ENCODE measurements around the gene GALNT18. TPM values are rescaled to one million over a fixed set of nuclear protein-coding genes. Genes with fewer than 3 reads are reported as not detected.
A peak's percentile ranks its signal among the peaks of the same experiment; 100 is the strongest.

The GALNT18 gene
- total and polyA plus RNA-seq, 3 experiments from 2014 or later = 1.3 TPM; not detected in 1

- ChIA-PET POLR2A (no interaction called here), CTCF (no interaction called here)
- no peaks in the 10 kb centered on the region for H3K36me3 ChIP-seq (ENCODE audit: insufficient read depth, low read length)
- Mint-ChIP-seq H3K36me3 (no peaks in the 10 kb centered on the region), H3K27me3 (peaks cover 0 to 5% of the 10 kb centered on the region in 2 donors), H3K4me3 (no peak overlapping the region), H3K9me3 (peaks cover 0 to 2% (median 0%) of the 10 kb centered on the region in 5 donors), H3K27ac (peak overlapping the region in 1 of 8 donors; percentile 75), H3K4me1 (no peaks in the 10 kb centered on the region)
- no peaks in the 10 kb centered on the region for H3K27me3 ChIP-seq (ENCODE audit: insufficient read depth, low read length, poor library complexity, severe bottlenecking)
- no peak for DNase-seq
- H3K4me3 ChIP-seq (ENCODE audit: low read length) = no peak overlapping the region
- no peaks in the 10 kb centered on the region for H3K4me1 ChIP-seq (ENCODE audit: insufficient read depth, low read length)
- H3K9me3 ChIP-seq (ENCODE audit: low read length) = no peaks in the 10 kb centered on the region
- no peak overlapping the region for H3K27ac ChIP-seq (ENCODE audit: low read depth, low read length)
These were observed 194.3 kb downstream of the GALNT18 start for GRCh38 chr11:11427542-11427941.

- ChIA-PET POLR2A (no interaction called here), CTCF (no interaction called here)
- no peaks in the 10 kb centered on the region for H3K36me3 Mint-ChIP-seq
- Histone ChIP-seq H3K27ac (ENCODE audit: low read depth, low read length) (no peak overlapping the region), H3K36me3 (ENCODE audit: insufficient read depth, low read length) (no peaks in the 10 kb centered on the region), H3K4me1 (ENCODE audit: insufficient read depth, low read length) (no peaks in the 10 kb centered on the region), H3K9me3 (ENCODE audit: low read length) (no peaks in the 10 kb centered on the region), H3K4me3 (ENCODE audit: low read length) (no peak overlapping the region), H3K27me3 (ENCODE audit: insufficient read depth, low read length, poor library complexity, severe bottlenecking) (no peaks in the 10 kb centered on the region)
- no peaks in the 10 kb centered on the region for H3K4me1 Mint-ChIP-seq
- no peak for DNase-seq
- peaks cover 0 to 5% of the 10 kb centered on the region in 2 donors for H3K27me3 Mint-ChIP-seq
- H3K4me3 Mint-ChIP-seq = no peak overlapping the region
- no peak overlapping the region for H3K27ac Mint-ChIP-seq
- H3K9me3 Mint-ChIP-seq = no peaks in the 10 kb centered on the region
These were observed 194.7 kb downstream of the GALNT18 start for GRCh38 chr11:11427140-11427539.

- ChIA-PET CTCF (no interaction called here), POLR2A (no interaction called here)
- Histone ChIP-seq H3K36me3 (ENCODE audit: insufficient read depth, low read length) (no peaks in the 10 kb centered on the region), H3K4me1 (ENCODE audit: insufficient read depth, low read length) (no peaks in the 10 kb centered on the region), H3K27me3 (ENCODE audit: insufficient read depth, low read length, poor library complexity, severe bottlenecking) (no peaks in the 10 kb centered on the region), H3K27ac (ENCODE audit: low read depth, low read length) (no peak overlapping the region), H3K4me3 (ENCODE audit: low read length) (no peak overlapping the region), H3K9me3 (ENCODE audit: low read length) (no peaks in the 10 kb centered on the region)
- H3K9me3 Mint-ChIP-seq = no peaks in the 10 kb centered on the region
- DNase-seq = no peak
- H3K27me3 Mint-ChIP-seq = peaks cover 0 to 5% of the 10 kb centered on the region in 2 donors
- no peaks in the 10 kb centered on the region for H3K4me1 Mint-ChIP-seq
- H3K27ac Mint-ChIP-seq = no peak overlapping the region
- H3K4me3 Mint-ChIP-seq = no peak overlapping the region
- no peaks in the 10 kb centered on the region for H3K36me3 Mint-ChIP-seq
These were observed 195.4 kb downstream of the GALNT18 start for GRCh38 chr11:11426226-11426952.

- H3K27ac Mint-ChIP-seq = no peak overlapping the region
- ChIA-PET POLR2A (no interaction called here), CTCF (no interaction called here)
- no peaks in the 10 kb centered on the region for H3K9me3 Mint-ChIP-seq
- H3K27me3 Mint-ChIP-seq = peaks cover 0 to 5% of the 10 kb centered on the region in 2 donors
- DNase-seq = no peak
- H3K27me3 ChIP-seq (ENCODE audit: insufficient read depth, low read length, poor library complexity, severe bottlenecking) = no peaks in the 10 kb centered on the region
- H3K4me1 ChIP-seq (ENCODE audit: insufficient read depth, low read length) = no peaks in the 10 kb centered on the region
- no peak overlapping the region for H3K27ac ChIP-seq (ENCODE audit: low read depth, low read length)
- H3K36me3 Mint-ChIP-seq = no peaks in the 10 kb centered on the region
- no peaks in the 10 kb centered on the region for H3K4me1 Mint-ChIP-seq
- no peak overlapping the region for H3K4me3 Mint-ChIP-seq
- no peaks in the 10 kb centered on the region for H3K36me3 ChIP-seq (ENCODE audit: insufficient read depth, low read length)
- no peaks in the 10 kb centered on the region for H3K9me3 ChIP-seq (ENCODE audit: low read length)
- H3K4me3 ChIP-seq (ENCODE audit: low read length) = no peak overlapping the region
These were observed 196.0 kb downstream of the GALNT18 start for GRCh38 chr11:11425806-11426205.

GRCh38 chr11:11424688-11425087, 197.1 kb downstream of the GALNT18 start:
- no peak overlapping the region for H3K27ac ChIP-seq (ENCODE audit: low read depth, low read length)
- Mint-ChIP-seq H3K4me1 (no peaks in the 10 kb centered on the region), H3K36me3 (no peaks in the 10 kb centered on the region), H3K27ac (no peak overlapping the region), H3K9me3 (no peaks in the 10 kb centered on the region), H3K4me3 (no peak overlapping the region), H3K27me3 (peaks cover 1 to 5% of the 10 kb centered on the region in 2 donors)
- no peaks in the 10 kb centered on the region for H3K4me1 ChIP-seq (ENCODE audit: insufficient read depth, low read length)
- no peak for DNase-seq
- H3K9me3 ChIP-seq (ENCODE audit: low read length) = no peaks in the 10 kb centered on the region
- H3K27me3 ChIP-seq (ENCODE audit: insufficient read depth, low read length, poor library complexity, severe bottlenecking) = no peaks in the 10 kb centered on the region
- ChIA-PET POLR2A (no interaction called here), CTCF (no interaction called here)
- H3K4me3 ChIP-seq (ENCODE audit: low read length) = no peak overlapping the region
- H3K36me3 ChIP-seq (ENCODE audit: insufficient read depth, low read length) = no peaks in the 10 kb centered on the region

- Histone ChIP-seq H3K9me3 (ENCODE audit: low read length) (no peaks in the 10 kb centered on the region), H3K27ac (ENCODE audit: low read depth, low read length) (no peak overlapping the region), H3K4me3 (ENCODE audit: low read length) (no peak overlapping the region), H3K36me3 (ENCODE audit: insufficient read depth, low read length) (no peaks in the 10 kb centered on the region), H3K4me1 (ENCODE audit: insufficient read depth, low read length) (no peaks in the 10 kb centered on the region), H3K27me3 (ENCODE audit: insufficient read depth, low read length, poor library complexity, severe bottlenecking) (no peaks in the 10 kb centered on the region)
- Mint-ChIP-seq H3K4me3 (no peak overlapping the region), H3K36me3 (no peaks in the 10 kb centered on the region), H3K4me1 (no peaks in the 10 kb centered on the region), H3K27ac (no peak overlapping the region), H3K27me3 (peaks cover 5 to 11% of the 10 kb centered on the region in 2 donors), H3K9me3 (no peaks in the 10 kb centered on the region)
- ChIA-PET POLR2A (no interaction called here), CTCF (no interaction called here)
- DNase-seq = no peak
These were observed 199.2 kb downstream of the GALNT18 start for GRCh38 chr11:11422411-11423128.

GRCh38 chr11:11421509-11421908, 200.3 kb downstream of the GALNT18 start:
- no peaks in the 10 kb centered on the region for H3K36me3 Mint-ChIP-seq
- H3K9me3 Mint-ChIP-seq = no peaks in the 10 kb centered on the region
- Histone ChIP-seq H3K4me3 (ENCODE audit: low read length) (no peak overlapping the region), H3K36me3 (ENCODE audit: insufficient read depth, low read length) (no peaks in the 10 kb centered on the region), H3K27ac (ENCODE audit: low read depth, low read length) (no peak overlapping the region), H3K27me3 (ENCODE audit: insufficient read depth, low read length, poor library complexity, severe bottlenecking) (no peaks in the 10 kb centered on the region), H3K4me1 (ENCODE audit: insufficient read depth, low read length) (no peaks in the 10 kb centered on the region), H3K9me3 (ENCODE audit: low read length) (no peaks in the 10 kb centered on the region)
- no peak overlapping the region for H3K4me3 Mint-ChIP-seq
- CTCF ChIA-PET = interaction anchor here (0.8 kb wide), 1 partner anchor 384 kb away, joined by 3 read pairs; no protein-coding TSS in a partner anchor
- POLR2A ChIA-PET = no interaction called here
- no peaks in the 10 kb centered on the region for H3K4me1 Mint-ChIP-seq
- H3K27me3 Mint-ChIP-seq = peaks cover 5 to 11% of the 10 kb centered on the region in 2 donors
- no peak for DNase-seq
- no peak overlapping the region for H3K27ac Mint-ChIP-seq

GRCh38 chr11:11420899-11421285, 200.9 kb downstream of the GALNT18 start:
- no peaks in the 10 kb centered on the region for H3K36me3 Mint-ChIP-seq
- POLR2A ChIA-PET = no interaction called here

More at GRCh38 chr11:11420899-11421285, 200.9 kb downstream of the GALNT18 start:
- Mint-ChIP-seq H3K27ac (no peak overlapping the region), H3K4me1 (no peaks in the 10 kb centered on the region), H3K9me3 (no peaks in the 10 kb centered on the region), H3K27me3 (peaks cover 5 to 11% of the 10 kb centered on the region in 2 donors), H3K4me3 (no peak overlapping the region)
- H3K9me3 ChIP-seq (ENCODE audit: low read length) = no peaks in the 10 kb centered on the region
- no peak for DNase-seq
- H3K4me3 ChIP-seq (ENCODE audit: low read length) = no peak overlapping the region
- CTCF ChIA-PET = interaction anchor here (0.8 kb wide), 1 partner anchor 383 kb away, joined by 3 read pairs; no protein-coding TSS in a partner anchor
- H3K36me3 ChIP-seq (ENCODE audit: insufficient read depth, low read length) = no peaks in the 10 kb centered on the region
- no peak overlapping the region for H3K27ac ChIP-seq (ENCODE audit: low read depth, low read length)
- no peaks in the 10 kb centered on the region for H3K27me3 ChIP-seq (ENCODE audit: insufficient read depth, low read length, poor library complexity, severe bottlenecking)
- H3K4me1 ChIP-seq (ENCODE audit: insufficient read depth, low read length) = no peaks in the 10 kb centered on the region
